IPS-18c (cell line): Measurements from ENCODE around the gene CRACR2B.

ENCODE experiments used
- H3K4me3 ChIP-seq: 2 replicates; pipeline ENCODE4 v1.7.0; 2013; ENCODE audit warnings: low read depth, mild to moderate bottlenecking, low read length, moderate library complexity; ENCODE audit not compliant: insufficient read depth
- H3K9me3 ChIP-seq: one replicate; pipeline ENCODE4 v1.6.1; 2013; ENCODE audit warnings: mild to moderate bottlenecking, low read length, moderate library complexity; ENCODE audit not compliant: control insufficient read depth, insufficient read depth

CRACR2B gene

DNA sequence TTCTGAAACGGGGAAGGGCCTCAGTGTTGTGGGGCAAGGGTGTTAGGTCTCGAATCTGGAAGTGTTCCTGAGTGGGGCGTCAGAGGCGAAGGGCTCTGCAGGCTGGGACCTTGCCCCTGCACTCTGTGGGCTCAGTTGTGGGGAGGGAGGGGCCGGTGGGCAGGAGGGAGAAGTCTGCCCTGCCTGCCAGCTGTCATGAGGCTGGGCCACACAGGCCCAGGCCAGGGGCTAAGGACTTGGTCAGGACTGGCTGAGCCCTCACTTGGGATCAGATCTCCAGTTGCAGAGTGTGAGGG is at the start of gene CRACR2B:
Gene CRACR2B, plus strand, starts transcription at position 23 of the 296 bp plus-strand sequence. CDS start 689 bp downstream, outside the sequence.
- H3K9me3 ChIP-seq, result peaks cover 3% of the 10 kb centered on the region
- peak within 1 kb of the TSS; percentile 57 for H3K4me3 ChIP-seq

DNA sequence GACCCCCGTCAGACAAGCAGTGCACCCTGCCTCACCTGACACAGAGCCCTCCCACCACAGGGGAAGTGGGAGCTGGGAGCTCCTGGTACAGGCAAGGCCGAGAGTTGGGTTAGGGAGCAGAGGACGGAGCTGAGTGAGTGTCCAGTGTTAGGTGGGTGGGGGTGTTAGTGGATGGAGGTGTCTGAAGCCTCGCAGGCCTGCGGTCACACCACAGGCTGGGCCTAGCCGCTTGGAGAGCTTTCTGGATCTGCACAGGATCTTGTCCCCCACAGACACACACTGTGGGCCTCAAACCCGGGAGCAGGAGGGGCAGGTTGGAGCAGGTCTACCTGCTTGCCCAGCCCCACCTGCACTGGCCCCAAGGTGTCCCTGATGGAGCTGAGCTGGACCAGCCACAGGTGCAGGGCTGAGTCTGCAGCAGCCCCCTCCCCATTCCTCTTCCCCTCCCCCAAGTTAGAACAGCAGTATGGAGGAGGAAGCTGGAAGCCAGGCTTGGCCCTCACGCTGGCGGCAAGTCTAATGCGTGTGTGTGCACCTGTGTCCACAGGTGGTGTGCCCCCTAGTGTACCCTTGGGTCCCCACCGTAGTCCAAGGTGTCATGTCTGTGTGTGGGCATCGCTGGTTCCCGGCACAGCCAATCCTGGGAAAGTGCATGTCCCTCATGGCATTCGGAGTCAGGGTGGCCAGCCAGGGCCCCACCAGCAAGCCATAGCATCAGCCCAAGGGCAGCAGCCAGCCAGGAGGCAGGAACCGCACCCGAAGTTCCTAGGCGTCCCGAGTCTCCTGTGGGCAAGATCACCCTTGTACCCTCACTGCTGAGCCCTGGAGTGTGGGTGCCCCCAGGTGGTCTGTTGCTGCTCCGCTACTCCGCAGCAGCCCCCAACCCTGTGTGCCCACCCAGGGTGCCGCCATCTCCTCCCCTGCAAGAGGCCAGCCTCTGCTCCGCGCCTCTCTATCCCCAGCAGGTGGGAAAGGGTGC is 48.5 kb upstream of the CRACR2B start:
- Histone ChIP-seq H3K4me3 (no peak overlapping the region; the same call in 1 of the 2 replicates), H3K9me3 (peaks cover 4% of the 10 kb centered on the region)

DNA sequence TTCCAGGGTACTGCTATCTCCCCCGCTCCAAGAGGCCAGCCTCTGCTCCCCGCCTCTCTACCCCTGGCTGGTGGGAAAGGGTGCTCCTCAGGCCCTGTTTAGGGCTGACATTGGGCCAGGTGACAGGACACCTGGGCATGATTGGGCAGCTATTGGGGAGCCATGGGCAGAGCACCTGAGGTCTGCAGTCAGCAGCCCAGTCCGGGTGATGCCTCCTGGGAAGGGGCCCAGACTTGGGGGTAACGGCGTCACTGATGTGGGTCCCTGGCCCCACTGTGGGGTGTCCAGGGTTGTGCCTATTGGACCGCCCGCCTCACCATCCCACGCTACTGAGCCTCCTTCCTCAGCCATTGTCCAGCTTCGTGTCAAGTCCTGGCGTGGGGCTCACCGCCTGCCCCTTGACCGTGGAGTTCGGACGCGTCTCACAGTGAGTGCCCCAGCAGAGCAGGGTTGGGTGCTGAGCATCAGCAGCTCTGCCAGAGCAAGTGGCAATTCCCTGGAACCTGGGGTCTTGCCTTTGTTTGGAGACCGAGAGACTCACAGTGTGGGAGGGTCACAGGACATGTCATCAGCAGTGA is 47.7 kb upstream of the CRACR2B start:
- Histone ChIP-seq H3K9me3 (peaks cover 3% of the 10 kb centered on the region), H3K4me3 (no peak overlapping the region)

DNA sequence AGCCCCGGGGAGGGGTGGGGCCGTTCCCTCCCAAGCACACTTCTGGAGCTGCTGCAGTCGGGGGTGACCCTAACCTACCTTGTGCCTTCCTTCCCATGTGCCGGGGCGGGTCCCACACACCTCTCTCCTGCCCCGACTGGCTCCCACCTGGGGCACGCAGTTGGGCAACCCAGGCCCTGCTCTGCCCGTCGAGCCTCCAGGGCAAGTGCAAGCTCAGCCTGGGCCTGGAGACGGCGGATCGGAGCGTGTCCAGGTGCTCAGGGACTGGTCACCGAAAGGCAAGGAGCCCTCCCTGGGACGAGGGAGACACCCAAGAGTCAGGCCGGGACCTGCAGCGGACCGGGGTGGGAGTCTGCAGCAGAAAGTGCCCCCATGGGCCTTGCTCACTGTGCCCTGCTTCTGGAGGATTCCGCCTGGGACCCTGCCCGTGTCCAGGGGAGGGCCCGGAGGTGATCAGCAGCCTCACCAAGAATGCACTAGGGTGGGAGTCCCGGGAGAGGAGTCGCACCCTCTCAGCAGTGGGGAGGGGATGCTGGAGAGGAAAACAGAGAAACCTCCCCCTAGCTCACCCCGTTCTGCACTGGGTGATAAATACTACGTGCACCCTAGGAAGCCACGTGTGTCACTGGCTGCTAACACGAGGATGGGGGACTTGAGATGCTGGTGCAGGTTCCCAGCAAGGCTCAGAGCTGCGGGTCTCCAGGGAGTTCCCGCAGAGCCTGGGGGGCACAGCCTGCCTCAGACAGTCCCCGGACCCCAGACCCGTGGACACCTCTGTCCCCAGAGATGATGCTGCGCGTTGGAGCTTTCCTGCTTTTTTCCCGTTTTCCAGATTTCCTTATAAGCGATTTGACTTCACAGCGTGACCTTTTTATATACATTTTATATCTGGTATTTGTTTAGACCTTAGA is 45.2 kb upstream of the CRACR2B start:
- Histone ChIP-seq H3K9me3 (no peaks in the 10 kb centered on the region), H3K4me3 (no peak overlapping the region)

DNA sequence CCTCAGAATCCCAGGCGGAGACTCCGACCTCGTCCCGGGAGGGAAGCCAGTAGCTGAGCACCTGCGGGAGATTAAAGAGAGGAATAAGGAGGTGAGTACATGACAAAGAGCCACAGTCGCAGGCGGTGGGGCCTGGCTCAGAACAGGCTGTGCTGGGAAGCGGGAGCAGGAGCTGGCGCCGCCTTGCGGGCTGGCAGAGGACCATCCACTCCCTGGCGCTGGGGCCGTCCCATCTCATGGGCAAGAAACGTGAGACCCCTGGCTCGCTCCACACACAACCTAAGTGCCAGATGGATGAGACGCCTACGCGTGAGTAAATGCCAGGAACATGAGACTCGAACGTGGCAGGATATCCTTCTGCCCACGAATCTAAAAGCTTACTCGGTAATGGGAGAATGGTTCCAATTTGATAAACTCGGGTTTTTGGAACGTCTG is 44.1 kb upstream of the CRACR2B start:
- no peak overlapping the region for H3K4me3 ChIP-seq
- no peaks in the 10 kb centered on the region for H3K9me3 ChIP-seq

DNA sequence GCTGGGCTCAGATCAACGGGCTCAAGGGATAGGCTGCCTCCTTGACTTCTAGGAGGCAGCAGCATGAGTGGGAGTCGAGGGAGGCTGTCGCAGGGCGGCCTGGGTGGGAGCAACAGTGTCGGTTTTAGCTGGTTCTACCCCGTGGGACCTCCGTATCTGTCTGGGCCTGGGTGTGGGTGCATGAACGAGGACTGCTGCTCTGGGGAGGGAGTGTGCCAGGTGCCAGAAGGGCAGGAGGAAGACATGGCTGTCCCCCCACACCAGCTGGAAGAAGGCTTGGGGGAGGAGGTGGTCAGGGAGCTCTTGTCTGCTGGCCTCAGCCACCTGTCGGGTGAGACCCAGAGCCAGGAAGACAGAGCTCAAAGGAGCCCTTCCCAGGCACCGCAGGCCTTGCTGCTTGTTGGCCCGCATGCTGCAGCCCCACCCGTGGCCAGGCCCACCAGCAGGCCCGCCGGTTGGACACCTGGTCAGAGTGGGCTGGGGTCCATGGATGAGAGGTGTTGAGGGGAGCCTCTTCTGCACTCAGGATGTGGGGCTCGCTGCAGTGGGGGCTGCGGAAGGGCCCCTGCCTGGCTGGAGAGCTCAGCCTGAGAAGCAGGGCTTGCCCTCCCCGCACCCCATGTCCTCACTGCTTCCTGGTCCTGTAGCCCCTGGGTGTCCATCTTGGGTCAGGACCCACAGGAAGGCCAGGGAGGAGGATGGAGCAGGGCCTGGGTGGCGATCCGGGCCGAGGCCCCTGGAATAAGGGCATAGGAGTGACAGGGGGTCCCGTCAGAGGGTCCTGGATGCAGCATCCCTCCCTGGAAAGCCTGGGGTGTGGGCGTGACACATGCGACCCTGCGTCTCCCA is 41.3 kb upstream of the CRACR2B start:
- Histone ChIP-seq H3K4me3 (no peak overlapping the region), H3K9me3 (no peaks in the 10 kb centered on the region)

DNA sequence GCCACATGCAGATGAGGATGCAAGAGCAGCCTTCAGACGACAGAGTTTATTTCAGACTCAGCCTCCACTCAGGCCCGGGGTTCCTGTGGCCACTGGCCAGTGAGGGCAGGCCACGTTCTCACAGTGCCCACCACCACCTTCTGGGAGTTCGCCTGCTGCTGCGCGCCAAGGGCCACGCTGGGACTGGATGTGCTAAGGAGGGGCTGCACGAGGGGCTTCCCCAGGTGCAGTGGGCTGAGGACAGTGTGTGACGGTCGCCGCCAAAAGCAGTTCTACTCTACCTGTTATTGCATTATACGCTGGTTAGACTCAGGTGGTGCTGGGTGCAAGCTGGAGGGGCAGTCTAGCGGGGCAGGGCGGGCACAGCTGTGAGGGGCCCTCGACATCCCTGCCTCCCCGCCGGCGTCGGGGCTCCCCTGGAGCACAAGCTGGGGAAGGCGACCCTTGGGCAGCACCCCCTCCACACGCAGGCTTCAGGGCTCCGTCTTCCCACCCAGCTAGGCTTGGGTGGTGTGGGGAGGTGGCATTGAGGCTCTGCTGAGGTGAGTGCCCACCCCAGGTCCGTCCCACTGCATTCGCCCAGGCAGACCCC is 40.5 kb upstream of the CRACR2B start:
- Histone ChIP-seq H3K4me3 (no peak overlapping the region), H3K9me3 (no peaks in the 10 kb centered on the region)

DNA sequence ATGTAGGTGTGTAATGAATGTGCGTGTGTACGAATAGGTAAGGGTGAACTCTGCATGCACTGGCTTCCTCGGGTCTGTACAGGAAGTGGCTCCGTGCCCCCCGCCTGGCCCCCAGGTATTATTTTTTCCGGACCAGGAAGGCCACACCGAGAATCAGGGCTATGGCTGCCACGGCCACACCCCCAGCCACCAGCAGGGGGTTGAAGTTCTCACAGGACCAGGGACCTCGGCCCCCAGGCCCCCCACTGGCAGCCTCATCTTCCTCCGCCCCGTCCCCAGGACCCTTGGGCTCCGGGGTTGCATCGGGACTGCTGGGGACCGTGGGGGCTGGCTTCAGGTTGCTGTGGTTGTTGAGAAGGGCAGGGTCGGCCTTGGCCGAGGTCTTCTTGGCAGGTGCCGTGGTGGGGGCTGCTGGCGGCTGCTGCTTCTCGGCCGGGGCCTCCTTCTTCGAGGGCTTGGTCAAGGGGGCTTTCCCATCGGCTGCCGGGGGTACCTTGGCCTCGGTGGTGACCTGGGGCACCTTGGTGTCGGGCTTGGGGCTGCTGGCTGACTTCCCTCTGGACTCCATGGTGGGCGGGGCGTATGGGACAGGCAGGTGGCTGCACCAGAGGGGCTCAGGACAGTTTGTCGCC is 39.6 kb upstream of the CRACR2B start:
- Histone ChIP-seq H3K4me3 (no peak overlapping the region), H3K9me3 (no peaks in the 10 kb centered on the region)

DNA sequence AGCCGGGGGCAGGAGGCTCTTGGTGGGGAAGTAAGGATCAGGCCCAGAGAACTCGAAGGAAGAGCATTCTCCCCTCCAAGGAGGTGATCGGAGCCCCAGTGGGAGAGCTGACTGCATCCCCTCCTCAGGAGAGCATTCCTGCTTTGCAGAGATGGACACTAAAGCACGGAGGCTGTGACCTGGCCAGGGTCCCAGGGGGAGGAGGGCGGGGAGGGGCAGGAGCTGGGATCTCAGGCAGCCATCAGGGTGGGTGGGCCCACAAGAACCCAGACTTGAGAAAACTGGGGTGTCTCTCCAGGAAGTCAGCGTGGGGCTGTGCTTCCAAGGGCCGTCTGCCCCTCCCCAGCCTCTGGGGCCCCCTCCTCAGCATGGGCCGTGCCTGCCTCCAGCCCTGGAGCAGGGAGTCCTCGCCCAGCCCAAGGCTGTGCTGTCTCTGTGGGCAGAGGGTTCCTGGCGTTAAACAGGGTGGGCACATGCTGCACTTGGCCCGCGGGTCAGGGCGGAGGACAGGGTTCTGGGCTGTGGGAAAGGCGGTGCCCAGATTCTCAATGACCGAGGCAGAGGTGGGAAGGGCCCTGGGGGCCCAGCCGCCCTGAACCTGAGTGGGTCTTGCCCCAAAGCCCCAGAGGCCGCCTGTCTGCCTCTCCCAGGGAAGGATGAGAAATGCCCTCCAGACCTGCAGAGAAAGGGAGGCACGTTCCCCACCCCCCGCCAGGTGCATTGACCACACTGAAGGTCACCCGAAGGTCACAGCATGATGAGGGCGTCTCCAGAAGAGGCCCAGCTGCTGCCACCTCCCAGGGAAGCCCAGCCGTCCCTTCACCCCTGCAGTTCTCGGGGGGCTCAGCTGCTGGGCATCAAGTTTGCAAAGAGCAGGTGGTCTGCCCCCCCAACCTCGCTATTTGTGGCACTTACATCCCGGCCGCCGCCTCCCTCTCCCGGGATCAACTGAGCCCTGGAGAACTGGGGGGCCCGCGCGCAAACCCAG is 38.5 kb upstream of the CRACR2B start:
- peak overlapping the region; percentile 24; the same call in 1 of the 2 replicates for H3K4me3 ChIP-seq
- H3K9me3 ChIP-seq, result no peaks in the 10 kb centered on the region

DNA sequence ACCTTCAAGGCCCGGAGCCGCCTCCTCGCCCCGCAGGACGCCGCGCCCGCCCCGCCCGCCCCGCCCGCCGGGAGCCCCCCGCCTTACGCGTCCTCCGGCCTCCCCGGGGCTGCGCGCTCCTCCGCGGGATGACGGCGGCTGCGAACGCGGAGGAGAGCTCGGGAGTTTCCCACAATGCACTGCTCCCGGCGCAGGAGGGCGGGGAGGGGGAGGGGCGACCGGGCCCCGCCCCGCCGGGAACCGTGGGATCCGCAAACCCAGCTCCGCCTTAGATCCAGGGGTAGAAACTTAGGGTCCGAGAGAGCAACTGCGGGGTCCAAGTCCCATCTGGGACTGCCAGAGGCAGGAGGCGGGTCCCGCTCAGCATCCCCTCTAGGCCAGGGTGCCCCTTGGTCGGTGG is 37.8 kb upstream of the CRACR2B start, which contains the start of gene CEND1:
Gene CEND1, minus strand, starts transcription at position 148 of the 400 bp plus-strand sequence. CDS start 1,514 bp downstream, outside the sequence.
- Histone ChIP-seq H3K4me3 (peak within 1 kb of the TSS; percentile 28; the same call in 1 of the 2 replicates), H3K9me3 (no peaks in the 10 kb centered on the region)

DNA sequence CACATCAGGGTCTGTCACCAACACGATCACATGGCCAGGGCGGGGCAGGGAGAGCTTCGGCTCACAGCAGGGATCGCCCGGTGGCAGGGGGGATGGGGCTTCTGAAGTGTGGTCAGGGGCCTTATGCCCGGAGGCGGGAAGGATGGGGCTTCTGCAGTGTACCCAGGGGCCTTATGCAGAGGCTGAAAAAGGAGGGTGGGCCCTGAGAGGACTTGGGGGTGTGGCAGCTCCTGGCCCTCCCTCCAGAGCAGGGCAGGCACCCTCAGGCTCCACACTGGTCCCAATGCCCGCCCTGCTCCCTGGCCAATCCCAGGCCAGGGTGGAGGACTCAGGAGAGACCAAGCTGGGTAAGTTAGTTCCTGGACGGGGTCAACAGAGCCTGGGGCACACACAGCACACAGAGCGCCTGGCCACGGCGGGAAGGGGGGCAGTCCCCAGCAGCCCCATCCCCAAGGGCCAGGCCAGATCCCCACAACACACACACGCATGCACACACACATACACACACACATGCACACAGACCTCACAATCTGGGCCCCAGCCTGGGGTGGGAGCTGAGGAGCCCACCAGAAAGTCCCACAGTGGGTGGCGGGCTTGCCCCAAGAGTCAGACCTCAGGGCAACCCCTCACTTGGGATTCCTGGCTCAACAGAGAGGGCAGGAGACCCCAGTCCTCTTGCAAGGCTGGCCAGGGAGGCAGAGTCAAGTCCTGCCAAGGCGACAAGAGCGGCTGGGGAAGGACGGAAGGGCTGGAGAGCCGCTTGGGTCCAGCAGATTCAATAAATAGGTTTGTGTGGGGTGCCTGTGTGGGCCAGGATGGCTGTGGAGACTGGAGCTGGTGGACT is 36.8 kb upstream of the CRACR2B start:
- H3K9me3 ChIP-seq, result no peaks in the 10 kb centered on the region
- peak overlapping the region; percentile 28; the same call in 1 of the 2 replicates for H3K4me3 ChIP-seq

DNA sequence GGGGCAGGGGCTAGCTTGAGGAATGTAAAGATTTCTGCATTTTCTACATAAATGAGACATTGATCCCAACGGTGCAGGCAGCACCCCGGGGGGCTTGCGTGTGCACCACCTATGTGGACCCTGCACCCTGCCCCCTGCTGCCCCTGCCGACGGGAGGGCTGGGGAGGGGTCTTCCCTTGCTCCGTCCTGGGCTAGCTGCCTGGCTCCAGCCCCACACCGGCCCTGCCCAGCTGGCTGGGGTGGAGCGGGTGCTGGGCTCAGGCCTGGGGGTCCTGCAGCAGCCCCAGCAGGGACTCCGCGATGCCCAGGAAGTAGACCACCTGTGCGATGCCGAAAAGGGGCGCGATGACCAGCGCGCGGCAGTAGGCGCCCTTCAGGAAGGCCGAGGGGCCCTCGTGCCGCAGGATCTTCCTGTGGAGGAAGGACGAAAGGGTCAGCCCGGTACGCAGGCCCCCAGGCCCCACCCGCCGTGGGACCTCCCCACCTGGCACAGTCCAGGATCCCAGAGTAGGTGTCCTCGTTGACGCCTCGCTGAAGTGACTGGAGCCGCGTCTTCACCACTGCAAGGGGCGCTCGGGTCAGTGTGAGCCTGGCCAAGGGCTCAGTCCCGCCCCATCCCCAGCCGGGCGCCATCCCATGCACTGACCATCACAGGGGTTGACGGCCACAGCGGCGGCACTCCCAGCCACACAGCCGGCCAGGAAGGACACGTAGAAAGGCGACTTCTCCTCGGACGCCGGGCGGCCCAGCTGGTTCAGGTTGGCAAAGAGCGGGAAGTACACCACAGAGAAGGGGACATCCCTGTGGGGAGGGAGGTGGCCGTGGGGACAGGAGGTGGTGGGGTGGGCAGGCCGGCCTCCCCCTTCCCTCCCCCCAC is 35.8 kb upstream of the CRACR2B start:
- H3K9me3 ChIP-seq, result no peaks in the 10 kb centered on the region

DNA sequence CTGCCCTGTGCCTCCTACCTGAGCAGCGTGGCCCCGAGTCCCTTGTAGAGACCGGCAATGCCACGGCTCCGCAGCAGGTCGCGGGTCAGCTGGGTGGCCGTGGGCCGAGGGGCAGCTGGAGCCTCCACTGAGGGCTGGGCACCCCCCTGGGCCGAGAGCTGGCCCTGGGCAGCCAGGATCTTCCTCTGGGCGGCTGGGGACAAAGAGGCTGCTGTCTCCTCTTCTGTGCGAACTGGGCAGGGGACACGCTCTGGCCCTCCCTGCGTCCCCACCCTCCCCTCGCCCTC is 35.2 kb upstream of the CRACR2B start:
- Histone ChIP-seq H3K9me3 (no peaks in the 10 kb centered on the region), H3K4me3 (no peak overlapping the region)

More for the DNA sequence above, 35.8 kb upstream of the CRACR2B start:
- no peak overlapping the region for H3K4me3 ChIP-seq
